Mucosa of rectum (tissue), 2 donors: ENCODE results near the gene MRPL17.
A peak's percentile ranks its signal among the peaks of the same experiment; 100 is the strongest.

Experiments used
- H3K27ac ChIP-seq, 2 donors: one replicate each; pipeline ENCODE4 v1.7.0; 2013; ENCODE audit warnings: inconsistent platforms in 2 of 2, low read depth in 2 of 2, low read length in 2 of 2
- H3K27me3 ChIP-seq, 2 donors: one replicate each; pipeline ENCODE4 v1.7.0; 2013; ENCODE audit warnings: low read length in 2 of 2; ENCODE audit not compliant: control insufficient read depth in 2 of 2, insufficient read depth in 2 of 2
- H3K36me3 ChIP-seq, 2 donors: one replicate each; pipeline ENCODE4 v1.7.0; 2013; ENCODE audit warnings: low read length in 2 of 2; ENCODE audit not compliant: control insufficient read depth in 2 of 2, insufficient read depth in 2 of 2
- H3K4me1 ChIP-seq, 2 donors: one replicate each; pipeline ENCODE4 v1.7.0; 2013; ENCODE audit warnings: low read length in 2 of 2, mild to moderate bottlenecking in 1 of 2; ENCODE audit not compliant: control insufficient read depth in 2 of 2, insufficient read depth in 2 of 2
- H3K4me3 ChIP-seq, 2 donors: one replicate each; pipeline ENCODE4 v1.7.0; 2013; ENCODE audit warnings: low read length in 2 of 2
- H3K9ac ChIP-seq, 2 donors: one replicate each; pipeline ENCODE4 v1.7.0; 2013; ENCODE audit warnings: low read length in 2 of 2, low read depth in 1 of 2, mild to moderate bottlenecking in 1 of 2
- H3K9me3 ChIP-seq, 2 donors: one replicate each; pipeline ENCODE4 v1.7.0; 2013; ENCODE audit warnings: low read length in 2 of 2; ENCODE audit not compliant: control insufficient read depth in 2 of 2
- donor health status: healthy.
- donor health status: Normal muscosa, but diverticular disease.

The MRPL17 gene

DNA sequence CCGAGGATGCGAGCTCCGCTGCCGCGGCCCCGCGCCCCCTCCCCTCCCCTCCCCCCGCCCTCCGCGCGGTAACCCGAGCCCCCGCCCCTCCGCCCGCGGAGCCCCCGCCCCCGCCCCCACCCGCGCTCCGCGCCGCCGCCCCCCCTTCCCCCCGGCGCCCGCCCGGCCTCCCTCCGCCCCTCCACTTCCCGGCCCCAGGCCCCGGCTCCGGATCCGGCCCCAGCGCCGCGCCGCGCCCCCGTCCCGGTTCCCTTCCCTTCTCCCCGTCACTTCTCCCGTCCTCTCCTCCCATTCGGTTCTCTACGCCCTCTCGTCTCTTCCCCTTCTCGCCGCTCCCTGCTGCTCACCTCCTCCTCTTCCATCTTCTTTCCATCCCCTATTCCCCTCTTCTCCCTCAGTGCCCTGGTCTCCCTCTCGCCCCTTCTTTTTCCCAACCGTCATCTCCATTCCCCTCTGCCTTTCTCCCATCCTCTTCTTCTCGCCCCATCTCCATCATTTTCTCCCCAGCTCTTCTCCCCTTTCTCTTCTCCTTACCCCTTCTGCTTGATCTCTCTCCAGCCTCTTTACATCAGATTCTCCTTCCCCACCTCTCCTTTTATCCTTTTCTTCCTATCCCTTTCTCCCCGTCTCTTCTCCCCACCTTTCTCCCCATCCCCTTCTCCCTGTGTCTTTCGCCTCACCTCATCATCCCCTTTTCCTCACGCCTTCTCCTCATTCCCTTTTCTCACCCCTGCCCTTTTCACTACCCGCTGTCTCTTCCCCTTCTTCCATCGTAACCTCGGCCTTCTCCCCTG lies 27.2 kb downstream of the MRPL17 start, which contains the start of gene DCHS1:
Gene DCHS1 (minus strand): TSS at position 20 of the 794 bp plus-strand sequence. CDS start 14,196 bp downstream, outside the sequence.
- Histone ChIP-seq H3K4me3 (peak within 1 kb of the TSS; percentile 49 to 66), H3K4me1 (peaks cover 0 to 4% of the 10 kb centered on the region in 2 donors), H3K27me3 (peaks cover 23 to 29% of the 10 kb centered on the region in 2 donors)

DNA sequence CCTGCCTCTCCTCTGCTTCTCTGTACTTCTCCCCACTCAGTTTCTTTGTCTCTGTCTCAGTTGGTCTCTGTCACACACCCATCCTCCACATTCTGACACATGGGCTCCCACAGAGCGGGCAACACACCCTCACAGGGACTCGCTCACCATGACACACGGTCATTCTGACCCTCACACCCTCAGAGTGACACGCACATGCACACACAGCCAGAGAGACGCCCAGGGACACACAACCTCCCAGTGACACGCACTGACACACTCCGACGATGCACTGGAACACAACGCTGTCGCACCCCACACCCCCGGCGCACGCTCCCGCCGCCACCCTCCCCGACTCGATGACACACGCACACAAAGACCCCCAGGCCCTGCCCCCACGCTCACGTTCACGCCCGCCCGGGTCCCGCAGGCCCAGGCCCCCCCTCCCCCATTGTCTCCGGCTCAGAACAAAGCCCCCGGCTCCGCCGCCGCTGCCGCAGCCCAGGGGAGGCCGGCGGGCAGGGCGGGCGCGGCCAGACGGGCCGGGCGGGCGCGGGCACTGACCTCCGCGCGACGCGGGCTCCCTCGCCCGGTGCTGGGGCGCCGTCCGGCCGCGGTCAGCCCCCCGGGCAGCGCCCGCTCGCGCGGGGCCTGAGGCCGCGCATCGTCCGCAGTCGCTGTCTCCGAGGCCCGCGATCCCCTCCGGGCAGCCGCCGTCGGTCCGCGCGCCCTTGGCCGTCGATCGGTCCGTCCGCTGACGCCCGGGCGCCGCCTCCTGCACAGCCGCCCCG lies 27.9 kb downstream of the MRPL17 start:
- Histone ChIP-seq H3K27me3 (peaks cover 23 to 29% of the 10 kb centered on the region in 2 donors), H3K4me1 (peaks cover 0 to 4% of the 10 kb centered on the region in 2 donors), H3K4me3 (peak overlapping the region; percentile 45 to 66), H3K36me3 (no peaks in the 10 kb centered on the region), H3K9me3 (no peaks in the 10 kb centered on the region), H3K27ac (peak overlapping the region; percentile 41 to 53), H3K9ac (peak overlapping the region in 1 of 2 donors; percentile 51)

More for the DNA sequence above, 27.2 kb downstream of the MRPL17 start, which contains the start of gene DCHS1:
- no peaks in the 10 kb centered on the region for H3K36me3 ChIP-seq
- peak within 1 kb of the TSS; percentile 38 to 63 for H3K9ac ChIP-seq
- H3K9me3 ChIP-seq, result no peaks in the 10 kb centered on the region
- H3K27ac ChIP-seq, result peak within 1 kb of the TSS; percentile 41 to 53

- Histone ChIP-seq H3K4me1 (peaks cover 0 to 4% of the 10 kb centered on the region in 2 donors), H3K27me3 (peaks cover 23 to 33% of the 10 kb centered on the region in 2 donors), H3K27ac (peak overlapping the region; percentile 41 to 53), H3K9ac (peak overlapping the region in 1 of 2 donors; percentile 51), H3K36me3 (no peaks in the 10 kb centered on the region), H3K9me3 (no peaks in the 10 kb centered on the region), H3K4me3 (peak overlapping the region; percentile 45 to 66)
Observed at GRCh38 chr11:6654281-6655019, 28.7 kb downstream of the MRPL17 start.

DNA sequence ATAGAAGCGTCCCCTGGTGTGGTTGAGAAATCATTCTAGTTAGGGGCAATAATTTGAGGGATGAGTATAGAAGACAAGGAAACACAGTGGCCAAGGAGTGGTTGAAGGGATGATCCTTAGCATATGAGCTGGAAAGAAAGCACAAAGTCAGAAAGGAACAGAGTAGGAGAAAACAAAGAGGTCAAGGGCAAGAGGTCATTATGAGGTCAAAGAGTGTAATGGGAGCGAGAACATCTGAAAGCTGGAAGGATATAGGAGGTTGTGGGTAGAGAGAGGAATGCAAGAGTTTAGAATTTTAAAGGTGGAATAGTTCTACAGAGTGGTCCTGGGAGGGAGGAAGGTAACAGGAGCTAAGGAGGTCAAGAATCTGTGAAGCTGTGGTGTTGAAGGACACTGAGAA lies 29.5 kb downstream of the MRPL17 start:
- Histone ChIP-seq H3K27ac (no peak overlapping the region), H3K9me3 (no peaks in the 10 kb centered on the region), H3K4me3 (no peak overlapping the region), H3K36me3 (no peaks in the 10 kb centered on the region), H3K9ac (no peak overlapping the region), H3K4me1 (peaks cover 0 to 4% of the 10 kb centered on the region in 2 donors), H3K27me3 (peaks cover 21 to 30% of the 10 kb centered on the region in 2 donors)

DNA sequence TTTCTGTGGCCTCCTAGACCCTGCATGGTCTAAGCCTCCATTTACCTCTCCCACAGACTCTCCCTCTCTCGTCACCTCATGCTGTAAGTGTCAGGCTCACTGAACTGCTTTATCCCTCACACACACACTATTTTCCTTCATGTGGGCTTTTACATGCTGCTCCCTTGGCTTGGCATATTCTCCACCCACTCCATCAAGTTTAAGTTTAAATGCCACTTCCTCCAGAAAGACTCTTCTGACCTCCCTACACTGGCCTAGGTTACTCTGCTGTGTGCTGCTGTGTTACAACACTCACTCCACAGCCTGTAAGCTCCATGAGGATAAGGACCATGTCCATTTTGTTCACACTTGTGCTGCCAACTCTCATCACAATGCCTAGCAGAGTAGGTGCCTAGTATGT lies 30.0 kb downstream of the MRPL17 start:
- Histone ChIP-seq H3K27ac (no peak overlapping the region), H3K9me3 (no peaks in the 10 kb centered on the region), H3K4me1 (peaks cover 0 to 4% of the 10 kb centered on the region in 2 donors), H3K36me3 (no peaks in the 10 kb centered on the region), H3K9ac (no peak overlapping the region), H3K27me3 (peaks cover 20 to 29% of the 10 kb centered on the region in 2 donors), H3K4me3 (no peak overlapping the region)

DNA sequence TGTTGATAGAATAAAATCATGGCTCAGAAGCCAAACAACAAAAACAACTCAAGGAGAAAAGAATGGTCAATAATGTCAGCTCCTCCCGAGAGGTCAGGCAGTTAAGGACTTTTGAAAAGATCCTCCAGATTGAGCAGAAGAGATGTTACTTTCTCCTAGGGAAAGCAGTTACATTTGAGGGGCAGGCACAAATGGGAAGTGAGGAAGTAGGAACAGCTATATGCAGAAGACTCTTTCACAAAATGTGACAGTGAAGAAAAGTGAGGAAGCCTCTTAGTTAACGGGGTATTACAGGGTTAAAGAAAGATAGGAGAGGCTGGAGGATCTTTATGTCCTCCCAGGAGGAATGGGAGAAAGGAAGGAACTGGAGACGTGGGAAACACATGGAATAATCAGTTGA lies 31.0 kb downstream of the MRPL17 start:
- no peaks in the 10 kb centered on the region for H3K9me3 ChIP-seq
- H3K9ac ChIP-seq, result no peak overlapping the region
- H3K4me1 ChIP-seq, result peaks cover 7 to 8% of the 10 kb centered on the region in 2 donors
- no peak overlapping the region for H3K27ac ChIP-seq
- no peaks in the 10 kb centered on the region for H3K36me3 ChIP-seq
- H3K27me3 ChIP-seq, result peaks cover 19 to 29% of the 10 kb centered on the region in 2 donors
- no peak overlapping the region for H3K4me3 ChIP-seq

DNA sequence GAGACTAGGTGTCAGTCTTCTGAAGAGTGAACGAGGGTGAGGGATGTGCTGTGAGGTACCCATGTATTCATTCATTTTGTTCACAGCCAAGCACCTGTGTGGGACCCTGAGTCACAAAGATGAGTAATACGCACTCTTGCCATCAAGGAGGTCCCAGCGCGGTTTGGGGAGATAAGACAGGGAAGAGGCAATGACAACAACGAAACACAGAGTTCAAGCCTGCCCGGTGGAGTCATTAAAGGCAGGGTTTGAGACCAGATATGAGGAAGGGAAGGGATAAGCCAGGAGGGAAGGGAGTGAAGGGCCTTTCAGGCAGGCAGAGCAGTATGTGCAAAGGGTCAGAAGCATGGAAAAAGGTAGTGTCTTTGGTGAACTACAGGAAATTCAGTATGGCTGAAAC lies 32.2 kb downstream of the MRPL17 start:
- Histone ChIP-seq H3K9me3 (no peaks in the 10 kb centered on the region), H3K4me3 (no peak overlapping the region), H3K36me3 (no peaks in the 10 kb centered on the region), H3K9ac (no peak overlapping the region), H3K27me3 (peaks cover 13 to 17% of the 10 kb centered on the region in 2 donors), H3K27ac (no peak overlapping the region), H3K4me1 (peaks cover 18 to 20% of the 10 kb centered on the region in 2 donors)

GRCh38 chr11:6650104-6650503 lies 33.0 kb downstream of the MRPL17 start:
- Histone ChIP-seq H3K27me3 (peaks cover 11 to 16% of the 10 kb centered on the region in 2 donors), H3K36me3 (no peaks in the 10 kb centered on the region), H3K9me3 (no peaks in the 10 kb centered on the region), H3K4me3 (no peak overlapping the region), H3K4me1 (peaks cover 20 to 22% of the 10 kb centered on the region in 2 donors), H3K9ac (no peak overlapping the region), H3K27ac (no peak overlapping the region)

DNA sequence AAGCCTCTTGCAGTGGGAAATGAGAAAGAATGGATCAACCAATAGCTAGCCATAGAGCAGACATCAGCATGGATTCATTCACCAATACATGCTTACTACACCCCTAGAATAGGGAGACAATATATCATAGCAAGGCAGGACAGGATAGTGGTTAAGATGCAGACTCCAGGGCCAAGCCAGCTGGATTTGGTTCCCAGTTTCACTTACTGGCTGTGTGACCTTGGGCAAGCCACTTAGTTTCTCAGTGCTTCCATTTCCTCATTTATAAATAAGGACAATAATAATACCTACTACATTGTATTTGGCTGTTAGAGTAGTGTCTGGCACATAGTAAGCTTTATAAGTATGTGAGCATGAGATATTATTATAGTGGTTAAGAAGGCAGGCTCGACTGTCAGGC lies 34.6 kb downstream of the MRPL17 start:
- peaks cover 20 to 22% of the 10 kb centered on the region in 2 donors for H3K4me1 ChIP-seq
- H3K27ac ChIP-seq, result no peak overlapping the region
- no peak overlapping the region for H3K4me3 ChIP-seq

More for the DNA sequence above, 34.6 kb downstream of the MRPL17 start:
- H3K9ac ChIP-seq, result no peak overlapping the region
- H3K27me3 ChIP-seq, result peaks cover 0 to 4% of the 10 kb centered on the region in 2 donors
- no peaks in the 10 kb centered on the region for H3K36me3 ChIP-seq
- no peaks in the 10 kb centered on the region for H3K9me3 ChIP-seq
